IMR-90 (cell line): ENCODE results near the gene AHI1.

ENCODE experiments used
- BHLHE40 ChIP-seq: fragments of 150-350 bp; IDR thresholded peaks from 2 replicates; pipeline ENCODE4 v1.6.1; 2016; ENCODE audit warnings: mild to moderate bottlenecking, low read depth, low read length
- CEBPB ChIP-seq: IDR thresholded peaks from 2 replicates; pipeline ENCODE4 v1.6.1; 2012; ENCODE audit warnings: low read depth, low read length, improper control_type of control experiment
- CHD1 ChIP-seq: IDR thresholded peaks from 2 replicates; pipeline ENCODE4 v1.6.1; 2012; ENCODE audit warnings: low read depth, low read length, improper control_type of control experiment
- CTCF ChIP-seq: conservative IDR thresholded peaks from 2 replicates; pipeline ENCODE4 v1.5.1; 2012; ENCODE audit warnings: mild to moderate bottlenecking, low read depth, low read length, improper control_type of control experiment
- MAZ ChIP-seq: IDR thresholded peaks from 2 replicates; pipeline ENCODE4 v1.6.1; 2012; ENCODE audit warnings: low read depth, mild to moderate bottlenecking, low read length, improper control_type of control experiment, moderate library complexity, borderline replicate concordance
- MXI1 ChIP-seq: IDR thresholded peaks from 2 replicates; pipeline ENCODE4 v1.6.1; 2012; ENCODE audit warnings: low read depth, mild to moderate bottlenecking, low read length, moderate library complexity, borderline replicate concordance
- NFE2L2 ChIP-seq: fragments of 150-350 bp; IDR thresholded peaks from 2 replicates; pipeline ENCODE4 v1.6.1; 2016; ENCODE audit warnings: low read depth, mild to moderate bottlenecking, low read length
- POLR2A ChIP-seq: IDR thresholded peaks from 2 replicates; pipeline ENCODE4 v1.6.1; 2012; ENCODE audit warnings: mild to moderate bottlenecking, low read depth, low read length
- RAD21 ChIP-seq: IDR thresholded peaks from 2 replicates; pipeline ENCODE4 v1.6.1; 2012; ENCODE audit warnings: low read length, improper control_type of control experiment
- RCOR1 ChIP-seq: IDR thresholded peaks from 2 replicates; pipeline ENCODE4 v1.6.1; 2012; ENCODE audit warnings: mild to moderate bottlenecking, low read length, improper control_type of control experiment; ENCODE audit not compliant: insufficient replicate concordance
- RFX5 ChIP-seq: IDR thresholded peaks from 2 replicates; pipeline ENCODE4 v1.8.0; 2012; ENCODE audit warnings: low read depth, mild to moderate bottlenecking, low read length, moderate library complexity
- SMC3 ChIP-seq: fragments of 150-350 bp; IDR thresholded peaks from 2 replicates; pipeline ENCODE4 v1.6.1; 2016; ENCODE audit warnings: low read depth, mild to moderate bottlenecking, antibody characterized with exemption, low read length, moderate library complexity
- USF2 ChIP-seq: fragments of 150-350 bp; IDR thresholded peaks from 2 replicates; pipeline ENCODE4 v1.6.1; 2017; ENCODE audit warnings: mild to moderate bottlenecking, antibody characterized with exemption, low read length, low read depth

GRCh38 chr6:135354407-135354806 lies 143.1 kb downstream of the AHI1 start:
- TF ChIP-seq RFX5 (no peak), CTCF (no peak), POLR2A (no peak), USF2 (no peak), RAD21 (no peak), BHLHE40 (no peak), CHD1 (no peak), SMC3 (no peak), RCOR1 (no peak), CEBPB (no peak), MXI1 (no peak), NFE2L2 (no peak), MAZ (no peak)
